Testis (tissue), 3 donors: ENCODE data around the gene PLOD1. TPM values are rescaled to one million over a fixed set of nuclear protein-coding genes. Genes with fewer than 3 reads are reported as not detected.
"Not testable (repeated sequence)": the region's sequence is repeated elsewhere in the genome, so short reads cannot be mapped to it uniquely, and the experiment has no call there.

ENCODE experiments used
- DNase-seq: peaks from one replicate; pipeline ENCODE4 v3.0.0-alpha.2; 2019
- H3K27ac ChIP-seq, 2 donors: fragments of 200-600 bp; sonication (generic); one replicate each; pipeline ENCODE4 v1.5.1; 2019
- H3K27me3 ChIP-seq: fragments of 200-600 bp; sonication (generic); one replicate; pipeline ENCODE4 v1.5.1; 2019
- H3K36me3 ChIP-seq: fragments of 200-600 bp; sonication (generic); one replicate; pipeline ENCODE4 v1.5.1; 2017; ENCODE audit warnings: low read depth; ENCODE audit errors: missing control alignments
- H3K4me1 ChIP-seq: fragments of 200-600 bp; sonication (generic); one replicate; pipeline ENCODE4 v1.5.1; 2019
- H3K4me3 ChIP-seq, 2 donors: fragments of 200-600 bp; sonication (generic); one replicate each; pipeline ENCODE4 v1.5.1; 2017 to 2019
- H3K9me3 ChIP-seq: fragments of 200-600 bp; sonication (generic); one replicate; pipeline ENCODE4 v1.5.1; 2017
- CTCF ChIP-seq, 3 experiments: fragments of 450-650 bp in 2 of 3; fragments of 200-600 bp in 1 of 3; sonication (generic) in 1 of 3; IDR thresholded peaks; one replicate each; pipeline ENCODE4 v1.5.1; 2016 to 2019; ENCODE audit warnings: antibody characterized with exemption in 3 of 3, mild to moderate bottlenecking in 2 of 3, moderate library complexity in 1 of 3
- POLR2A ChIP-seq: fragments of 450-650 bp; IDR thresholded peaks from one replicate; pipeline ENCODE4 v1.6.1; 2017; ENCODE audit warnings: antibody characterized with exemption, mild to moderate bottlenecking, moderate library complexity
- WGBS, 2 donors: methylation state at CpG; one replicate each; pipeline ENCODE4 v1.1.5; 2018; 5-methylcytosine and 5-hydroxymethylcytosine counted together
- intact Hi-C: fragments of 100-400 bp; cut with DNase I; formaldehyde crosslinking; loops from one replicate; pipeline ENCODE4 v1.15.1; 2023; ENCODE audit warnings: low total_unique reads
- polyA plus RNA-seq: library from polyadenylated mRNA; stranded (reverse); fragments of 350-450 nt; fragmentation: Illumina TruSeq; extraction: RNeasy Lipid Tissue Mini Kit (QIAGEN cat#74804); gene quantifications from one replicate; pipeline ENCODE4 v1.2.3, GENCODE V29; 2014; ENCODE audit warnings: low read depth, low replicate concordance; ENCODE audit not compliant: insufficient read depth
- total RNA-seq, 2 donors: library from RNA; depleted of rRNA; stranded (reverse); fragments of >200 nt; gene quantifications; one replicate each; pipeline ENCODE4 v1.2.3, GENCODE V29; 2016

The PLOD1 gene
- total and polyA plus RNA-seq, 3 donors from 2014 or later = 33.1 to 62.0 (median 41.3) TPM

- 50 to 56% methylated on average over 14 to 16 of the region's 16 CpGs for WGBS, 2 donors
- no peak overlapping the region for H3K27ac ChIP-seq
- no peak for DNase-seq
These were observed 10.0 kb upstream of the PLOD1 start for GRCh38 chr1:11924334-11925195.

GRCh38 chr1:11925196-11925937, 9.2 kb upstream of the PLOD1 start:
- H3K36me3 ChIP-seq, H3K27ac ChIP-seq, intact Hi-C loops, H3K27me3 ChIP-seq, DNase-seq, H3K9me3 ChIP-seq: not testable (repeated sequence)
- Histone ChIP-seq H3K4me3 (peak overlapping the region; percentile 64 to 67), H3K4me1 (peaks cover 38% of the 10 kb centered on the region)
- 32% methylated on average over 6 of the region's 54 CpGs; no CpG with 5 or more reads in 1 of the 2 donors for WGBS, 2 donors

More at GRCh38 chr1:11924334-11925195, 10.0 kb upstream of the PLOD1 start:
- Histone ChIP-seq H3K9me3 (no peaks in the 10 kb centered on the region), H3K4me1 (peaks cover 39% of the 10 kb centered on the region), H3K27me3 (no peaks in the 10 kb centered on the region), H3K36me3 (no peaks in the 10 kb centered on the region), H3K4me3 (peak overlapping the region; percentile 64 to 67)
- no peak for TF ChIP-seq POLR2A
- TF ChIP-seq CTCF (IDR thresholded peaks at IDR 0.05) = no peak
- intact Hi-C loops = no loop called here

- Histone ChIP-seq H3K36me3 (no peaks in the 10 kb centered on the region), H3K27ac (no peak overlapping the region), H3K4me1 (peaks cover 33% of the 10 kb centered on the region), H3K4me3 (peak overlapping the region; percentile 64 to 67), H3K9me3 (no peaks in the 10 kb centered on the region), H3K27me3 (no peaks in the 10 kb centered on the region)
- 0% methylated on average over 2 of the region's 41 CpGs; no CpG with 5 or more reads in 1 of the 2 donors for WGBS, 2 donors
- no peak for TF ChIP-seq POLR2A
- TF ChIP-seq CTCF (IDR thresholded peaks at IDR 0.05) = no peak
- intact Hi-C loops = no loop called here
- DNase-seq = no peak
These were observed 8.6 kb upstream of the PLOD1 start for GRCh38 chr1:11925938-11926292.

GRCh38 chr1:11927866-11928592, 6.5 kb upstream of the PLOD1 start:
- Histone ChIP-seq H3K4me1 (peaks cover 26% of the 10 kb centered on the region), H3K36me3 (no peaks in the 10 kb centered on the region), H3K27ac (no peak overlapping the region), H3K4me3 (no peak overlapping the region), H3K27me3 (no peaks in the 10 kb centered on the region), H3K9me3 (no peaks in the 10 kb centered on the region)
- 46 to 52% methylated on average over 5 of the region's 5 CpGs for WGBS, 2 donors
- intact Hi-C loops = no loop called here
- no peak for TF ChIP-seq POLR2A
- TF ChIP-seq CTCF (IDR thresholded peaks at IDR 0.05) = no peak
- DNase-seq = no peak

- peak; percentile 88 for DNase-seq
- no peak overlapping the region for H3K27ac ChIP-seq
- no peaks in the 10 kb centered on the region for H3K36me3 ChIP-seq
- no peak for TF ChIP-seq POLR2A
- TF ChIP-seq CTCF (IDR thresholded peaks at IDR 0.05) = no peak
- no peaks in the 10 kb centered on the region for H3K9me3 ChIP-seq
- no peak overlapping the region for H3K4me3 ChIP-seq
- peaks cover 14% of the 10 kb centered on the region for H3K4me1 ChIP-seq
- intact Hi-C loops = no loop called here
- no peaks in the 10 kb centered on the region for H3K27me3 ChIP-seq
- 7 to 26% methylated on average over 5 of the region's 5 CpGs for whole genome bisulfite sequencing, 2 donors
These were observed 4.7 kb upstream of the PLOD1 start for GRCh38 chr1:11929849-11930248.
